Astrocyte of the spinal cord (primary cell): Measurements from ENCODE around the gene RBMS3.
A peak's percentile ranks its signal among the peaks of the same experiment; 100 is the strongest.

Experiments used
- DNase-seq: peaks from one replicate; pipeline ENCODE4 v3.0.0; 2011; ENCODE audit warnings: low read depth, low spot score
- H3K4me3 ChIP-seq: 2 replicates; pipeline ENCODE4 v1.5.1; 2011; ENCODE audit warnings: low read depth, mild to moderate bottlenecking, low read length, moderate library complexity
- CTCF ChIP-seq: IDR thresholded peaks from 2 replicates; pipeline ENCODE4 v1.5.1; 2012; ENCODE audit warnings: low read depth, mild to moderate bottlenecking, low read length, inconsistent platforms
- in situ Hi-C: cut with HindIII; loops from 2 replicates; pipeline ENCODE4 v1.10.0; 2017; ENCODE audit warnings: low sequenced_read_pairs

Gene RBMS3

GRCh38 chr3:29486096-29486495 lies 205.2 kb downstream of the RBMS3 start:
- H3K4me3 ChIP-seq: no peak overlapping the region
- DNase-seq: peak; percentile 41
- TF ChIP-seq CTCF: no peak
- in situ Hi-C loops: no loop called here

GRCh38 chr3:29486917-29487316 lies 206.0 kb downstream of the RBMS3 start:
- DNase-seq: no peak
- in situ Hi-C loops: no loop called here
- TF ChIP-seq CTCF: no peak
- no peak overlapping the region for H3K4me3 ChIP-seq

GRCh38 chr3:29488922-29489321 lies 208.1 kb downstream of the RBMS3 start:
- H3K4me3 ChIP-seq: no peak overlapping the region
- DNase-seq: peak; percentile 17
- in situ Hi-C loops: no loop called here
- no peak for TF ChIP-seq CTCF

GRCh38 chr3:29493109-29493508 lies 212.2 kb downstream of the RBMS3 start:
- no peak for DNase-seq
- TF ChIP-seq CTCF: no peak
- H3K4me3 ChIP-seq: no peak overlapping the region
- in situ Hi-C loops: no loop called here

- no peak for DNase-seq
- H3K4me3 ChIP-seq: no peak overlapping the region
- in situ Hi-C loops: no loop called here
- no peak for TF ChIP-seq CTCF
Measured at GRCh38 chr3:29494305-29495036, 213.6 kb downstream of the RBMS3 start.

- no peak overlapping the region for H3K4me3 ChIP-seq
- TF ChIP-seq CTCF: no peak
- in situ Hi-C loops: no loop called here
- no peak for DNase-seq
Measured at GRCh38 chr3:29497282-29497681, 216.4 kb downstream of the RBMS3 start.
